Erythroblast (primary cell): Measurements from ENCODE around the gene STEAP2.
A peak's percentile ranks its signal among the peaks of the same experiment; 100 is the strongest.

Source experiments
- DNase-seq, 2 experiments: peaks; one replicate each; lab custom pipeline; 2025; lab: John Stamatoyannopoulos, UW
- GATA1 ChIP-seq: IDR thresholded peaks from 2 replicates; pipeline ENCODE4 v1.6.1; 2011; ENCODE audit warnings: low read depth, mild to moderate bottlenecking, control low read depth, low read length, moderate library complexity
- POLR2A ChIP-seq: IDR thresholded peaks from 2 replicates; pipeline ENCODE4 v1.6.1; 2011; ENCODE audit warnings: mild to moderate bottlenecking, low read length

STEAP2 gene

DNA sequence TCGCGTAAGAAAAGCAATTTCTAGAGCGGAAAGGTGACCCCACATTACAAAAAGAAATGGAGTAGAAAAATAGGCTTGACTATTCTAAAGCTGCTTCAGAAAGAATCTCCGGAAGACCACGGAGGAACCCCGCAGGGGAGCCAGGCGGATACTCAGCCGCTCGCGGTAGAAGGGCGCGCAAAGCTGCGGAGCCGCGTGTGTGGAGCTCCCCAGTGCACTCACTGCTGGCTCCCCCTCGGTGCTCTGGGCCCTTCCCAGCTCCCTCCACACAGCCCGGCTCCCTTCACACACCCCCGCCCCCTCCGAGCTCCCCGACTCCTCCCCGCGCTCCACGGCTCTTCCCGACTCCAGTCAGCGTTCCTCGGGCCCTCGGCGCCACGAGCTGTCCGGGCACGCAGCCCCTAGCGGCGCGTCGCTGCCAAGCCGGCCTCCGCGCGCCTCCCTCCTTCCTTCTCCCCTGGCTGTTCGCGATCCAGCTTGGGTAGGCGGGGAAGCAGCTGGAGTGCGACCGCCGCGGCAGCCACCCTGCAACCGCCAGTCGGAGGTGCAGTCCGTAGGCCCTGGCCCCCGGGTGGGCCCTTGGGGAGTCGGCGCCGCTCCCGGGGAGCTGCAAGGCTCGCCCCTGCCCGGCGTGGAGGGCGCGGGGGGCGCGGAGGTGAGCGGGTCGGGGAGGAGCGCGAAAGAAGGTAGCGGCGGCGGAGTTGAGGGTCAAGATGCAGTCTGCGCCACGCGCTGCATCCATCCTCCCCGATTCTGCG, at the start of gene STEAP2:
TSS of gene STEAP2 (plus strand) at position 350 of the 758 bp plus-strand sequence. CDS start 13,343 bp downstream, outside the sequence.
- peak; percentile 6 to 20 for DNase-seq
- TF ChIP-seq GATA1 (no peak), POLR2A (no peak)

GRCh38 chr7:90163534-90163933, 48.0 kb upstream of the STEAP2 start:
- no peak for DNase-seq
- TF ChIP-seq POLR2A (no peak), GATA1 (no peak)

GRCh38 chr7:90165724-90166123, 45.8 kb upstream of the STEAP2 start:
- TF ChIP-seq GATA1 (no peak), POLR2A (no peak)
- no peak for DNase-seq

DNA sequence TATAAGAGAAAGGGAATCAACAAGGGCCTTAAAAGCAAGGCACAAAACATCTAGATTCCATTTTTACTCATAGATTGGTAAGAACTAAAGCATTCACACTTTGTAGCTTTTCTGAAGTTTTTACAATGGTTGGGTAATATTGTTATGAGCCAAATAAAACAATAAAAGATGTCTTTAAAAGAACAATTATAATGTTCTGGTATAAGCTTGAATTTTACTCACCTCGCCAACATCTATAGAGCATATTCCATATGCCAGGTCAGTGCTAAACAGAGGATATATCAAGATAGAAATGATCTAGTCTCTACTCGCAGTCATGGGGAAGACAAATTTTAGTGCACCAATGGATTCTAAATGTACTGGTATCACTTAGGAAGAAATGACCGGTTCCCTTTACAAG, 45.4 kb upstream of the STEAP2 start:
- no peak for TF ChIP-seq GATA1
- TF ChIP-seq POLR2A = no peak

DNA sequence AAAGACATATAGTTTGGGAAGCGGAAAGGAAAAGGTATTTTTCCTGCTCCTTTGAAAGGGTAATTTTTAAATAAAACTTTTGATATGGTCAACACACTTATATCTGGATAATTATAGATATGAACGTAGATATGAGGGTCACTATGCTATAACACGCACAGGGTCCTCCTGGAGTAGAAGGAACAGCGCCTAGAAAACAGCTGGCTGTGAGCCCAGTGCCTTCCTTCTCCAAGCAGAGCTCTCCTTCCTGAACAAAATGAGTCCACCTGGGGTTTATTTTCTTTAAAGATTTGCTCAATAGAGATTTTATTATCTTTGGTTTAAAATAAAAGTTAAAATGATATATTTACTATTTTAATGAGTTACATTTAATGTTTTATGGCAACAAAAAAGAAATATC, 44.2 kb upstream of the STEAP2 start:
- TF ChIP-seq POLR2A = no peak
- TF ChIP-seq GATA1 = no peak
- DNase-seq = no peak

More for the DNA sequence above, 45.4 kb upstream of the STEAP2 start:
- no peak for DNase-seq

- TF ChIP-seq POLR2A (no peak), GATA1 (no peak)
Measured at GRCh38 chr7:90169891-90170290, 41.6 kb upstream of the STEAP2 start.

DNA sequence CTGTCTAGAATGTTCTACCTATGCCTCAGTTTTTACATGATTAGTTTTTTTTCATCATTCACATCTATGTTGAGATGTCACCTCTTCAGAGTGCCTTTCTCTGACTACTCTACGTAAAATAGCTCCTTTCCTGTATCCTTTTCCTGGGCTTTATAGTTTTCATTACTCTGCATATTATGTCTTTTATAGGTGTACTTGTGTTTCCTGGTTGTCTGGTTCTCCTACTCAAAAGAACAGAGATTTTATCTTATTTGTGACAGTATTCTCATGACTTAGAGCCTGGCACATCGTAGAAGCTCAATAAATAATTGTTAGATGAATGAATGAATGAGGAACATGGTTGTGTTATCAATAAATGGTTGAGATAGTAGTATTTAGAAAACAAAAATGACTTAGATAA, 39.4 kb upstream of the STEAP2 start:
- no peak for DNase-seq
- TF ChIP-seq POLR2A = no peak

More at GRCh38 chr7:90169891-90170290, 41.6 kb upstream of the STEAP2 start:
- DNase-seq = no peak

GRCh38 chr7:90172624-90173023, 38.9 kb upstream of the STEAP2 start:
- TF ChIP-seq GATA1 = no peak
- TF ChIP-seq POLR2A = no peak
- DNase-seq = no peak

DNA sequence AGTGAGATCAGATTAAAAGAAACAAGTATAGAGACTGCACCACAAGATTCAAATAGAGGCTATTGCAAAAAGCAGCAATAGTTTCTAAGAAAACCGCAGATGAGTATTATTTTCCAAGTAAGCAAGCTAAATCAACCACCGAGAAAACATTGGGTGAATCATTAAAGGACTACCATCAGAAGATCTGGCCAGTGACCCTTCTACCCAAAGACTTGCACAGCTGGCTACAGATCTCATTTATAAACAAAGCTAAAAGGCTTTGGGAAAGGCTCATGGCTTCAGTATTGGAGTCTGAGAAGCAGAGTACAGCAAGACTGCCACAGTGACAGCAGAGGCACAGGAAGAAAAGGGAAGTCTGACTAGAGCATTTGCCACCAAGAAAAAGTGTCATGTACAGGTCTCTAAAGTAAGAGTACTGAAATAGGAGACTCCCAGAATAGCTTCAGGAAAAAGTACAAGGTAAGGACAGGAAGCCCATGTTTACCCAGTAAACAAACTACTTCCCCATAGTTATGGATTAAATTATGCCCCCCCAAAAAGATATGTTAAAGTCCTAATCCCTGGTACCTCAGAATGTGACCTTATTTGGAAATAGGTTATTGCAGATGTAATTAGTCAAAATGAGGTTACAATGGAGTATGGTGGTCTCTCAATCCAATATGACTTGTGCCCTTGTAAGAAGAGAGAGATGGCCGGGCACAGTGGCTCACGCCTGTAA, 38.3 kb upstream of the STEAP2 start:
- DNase-seq = no peak
- TF ChIP-seq GATA1 (no peak), POLR2A (no peak)

DNA sequence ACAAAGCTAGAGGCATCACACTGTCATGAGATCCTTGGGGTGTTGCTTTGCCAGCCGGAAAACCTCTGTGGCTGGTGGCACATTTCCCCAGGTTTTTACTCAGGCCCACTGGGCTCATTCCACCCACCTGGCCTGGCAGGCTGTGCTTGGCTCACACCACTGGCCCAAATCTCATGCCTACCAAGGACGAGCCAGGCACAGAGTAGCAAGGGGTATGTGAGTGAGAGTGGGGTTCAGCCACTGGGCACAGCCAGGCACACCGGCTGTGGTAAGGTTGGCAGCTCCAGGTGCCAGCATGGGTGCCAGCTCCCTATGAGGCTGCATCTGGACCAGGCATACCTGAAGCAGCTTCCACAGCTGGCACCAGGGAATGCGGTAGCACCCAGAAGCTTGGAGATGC, 35.9 kb upstream of the STEAP2 start:
- TF ChIP-seq GATA1 (no peak), POLR2A (no peak)
- DNase-seq = no peak

GRCh38 chr7:90176195-90176594, 35.3 kb upstream of the STEAP2 start:
- TF ChIP-seq POLR2A = no peak
- no peak for TF ChIP-seq GATA1
- no peak for DNase-seq

DNA sequence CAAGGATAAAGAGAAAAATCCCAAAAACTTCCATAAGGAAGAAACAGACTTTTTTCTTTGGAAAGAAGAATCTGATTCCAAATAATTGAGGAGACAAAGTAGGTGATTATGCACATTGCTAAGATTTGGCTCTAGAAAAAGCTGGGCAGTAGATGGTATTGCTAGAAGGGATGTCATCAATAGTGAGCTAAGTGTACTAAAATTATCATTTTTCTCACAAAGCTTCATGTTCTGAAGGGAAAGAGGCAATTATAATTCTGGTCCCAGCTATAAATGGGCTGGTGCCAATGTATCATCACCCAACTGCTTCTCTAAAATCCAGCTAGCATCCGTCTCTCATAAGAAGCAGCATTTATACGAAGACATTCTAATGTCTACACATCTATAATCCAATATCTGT, 33.4 kb upstream of the STEAP2 start:
- no peak for DNase-seq
- TF ChIP-seq GATA1 = no peak

- TF ChIP-seq GATA1 (no peak), POLR2A (no peak)
- no peak for DNase-seq
Measured at GRCh38 chr7:90178679-90179278, 32.8 kb upstream of the STEAP2 start.

- TF ChIP-seq POLR2A (no peak), GATA1 (no peak)
- DNase-seq = no peak
Measured at GRCh38 chr7:90180011-90180585, 31.4 kb upstream of the STEAP2 start.
